HepG2 (cell line): ENCODE data around the gene PSMB1. TPM values are rescaled to one million over a fixed set of nuclear protein-coding genes. Genes with fewer than 3 reads are reported as not detected.

ENCODE experiments used
- CC2D1A ChIP-seq: sonication (generic); formaldehyde crosslinking; IDR thresholded peaks from 2 replicates; pipeline ENCODE4 v1.8.1; 2023; ENCODE audit warnings: mild to moderate bottlenecking, missing genetic modification reagents
- DPF2 ChIP-seq: sonication (generic); formaldehyde crosslinking; IDR thresholded peaks from 2 replicates; pipeline ENCODE4 v1.4.0; 2020; ENCODE audit warnings: mild to moderate bottlenecking, low read depth, missing genetic modification reagents, borderline replicate concordance
- MAF1 ChIP-seq: sonication (generic); formaldehyde crosslinking; IDR thresholded peaks from 2 replicates; pipeline ENCODE4 v1.5.0; 2020; ENCODE audit warnings: missing genetic modification reagents, borderline replicate concordance
- MAFF ChIP-seq: IDR thresholded peaks from 2 replicates; pipeline ENCODE4 v1.6.1; 2011; ENCODE audit warnings: low read depth, low read length, improper control_type of control experiment
- MTF2 ChIP-seq: sonication (generic); formaldehyde crosslinking; IDR thresholded peaks from 2 replicates; pipeline ENCODE4 v1.5.0; 2020; ENCODE audit warnings: missing genetic modification reagents, borderline replicate concordance
- NR2F1 ChIP-seq, 2 experiments: fragments of 450-650 bp in 1 of 2; formaldehyde crosslinking in 1 of 2; IDR thresholded peaks; 2 replicates each; pipeline versions ENCODE4 v1.5.0 to v1.6.1; 2016 to 2020; ENCODE audit warnings: mild to moderate bottlenecking in 1 of 2, missing compliant biosample characterization in 1 of 2, missing genetic modification reagents in 1 of 2, moderate library complexity in 1 of 2
- RARA ChIP-seq: IDR thresholded peaks from 2 replicates; pipeline ENCODE4 v1.6.1; 2016; ENCODE audit warnings: missing genetic modification reagents, missing compliant biosample characterization
- SRSF1 ChIP-seq: fragments of 200-400 bp; formaldehyde crosslinking; optimal IDR thresholded peaks from 2 replicates; pipeline ENCODE3; 2017; ENCODE audit warnings: mild to moderate bottlenecking, low read depth, low read length, moderate library complexity
- SRY ChIP-seq: sonication (generic); formaldehyde crosslinking; IDR thresholded peaks from 2 replicates; pipeline ENCODE4 v1.8.0; 2022; ENCODE audit warnings: mild to moderate bottlenecking, missing genetic modification reagents
- ZBTB1 ChIP-seq: sonication (generic); formaldehyde crosslinking; IDR thresholded peaks from 2 replicates; pipeline ENCODE4 v1.4.0; 2020; ENCODE audit warnings: missing genetic modification reagents, borderline replicate concordance
- ZFP90 ChIP-seq: sonication (generic); formaldehyde crosslinking; IDR thresholded peaks from 2 replicates; pipeline ENCODE4 v1.8.0; 2022; ENCODE audit warnings: missing genetic modification reagents, mild to moderate bottlenecking, inconsistent platforms, borderline replicate concordance
- ZNF12 ChIP-seq: sonication (generic); formaldehyde crosslinking; IDR thresholded peaks from 2 replicates; pipeline ENCODE4 v1.5.0; 2020; ENCODE audit warnings: missing genetic modification reagents
- ZNF652 ChIP-seq: IDR thresholded peaks from 2 replicates; pipeline ENCODE4 v1.6.1; 2016; ENCODE audit warnings: low read depth, borderline replicate concordance
- polyA plus RNA-seq, 8 experiments: library from polyadenylated mRNA; depleted of rRNA in 3 of 8; stranded (reverse) in 7 of 8; unstranded in 1 of 8; fragments of >200 nt; fragmentation: Illumina TruSeq in 4 of 8; extraction: Trizol in 4 of 8; gene quantifications; 2 replicates each; pipeline versions ENCODE4 v1.2.1 to v1.2.3, GENCODE V29; 2011 to 2016; ENCODE audit warnings: low read depth in 4 of 8, missing spikeins in 1 of 8, mixed read lengths in 1 of 8; ENCODE audit not compliant: insufficient read depth in 1 of 8
- total RNA-seq, 5 experiments: library from RNA; depleted of rRNA; stranded (reverse); fragments of >200 nt; fragmentation: Illumina TruSeq; extraction: Trizol; gene quantifications; 2 replicates each; pipeline ENCODE4 v1.2.3, GENCODE V29; 2016; ENCODE audit warnings: low read depth in 1 of 5
- TF ChIP-seq, protein P1 (sequence below): sonication (generic); formaldehyde crosslinking; IDR thresholded peaks from 2 replicates; pipeline ENCODE4 v1.4.0; 2020; ENCODE audit warnings: missing genetic modification reagents, borderline replicate concordance
- TF ChIP-seq, protein P2 (sequence below): sonication (generic); formaldehyde crosslinking; IDR thresholded peaks from 2 replicates; pipeline ENCODE4 v1.4.0; 2020; ENCODE audit warnings: missing genetic modification reagents, borderline replicate concordance
- TF ChIP-seq, protein P3 (sequence below): sonication (generic); formaldehyde crosslinking; IDR thresholded peaks from 2 replicates; pipeline ENCODE4 v1.8.1; 2023; ENCODE audit warnings: mild to moderate bottlenecking, missing genetic modification reagents, borderline replicate concordance
- TF ChIP-seq, protein P4 (sequence below): sonication (generic); formaldehyde crosslinking; conservative IDR thresholded peaks from 2 replicates; pipeline ENCODE4 v1.4.0; 2020; ENCODE audit warnings: mild to moderate bottlenecking, missing genetic modification reagents, moderate library complexity

The PSMB1 gene
- total and polyA plus RNA-seq, 2 of the 13 experiments (the other 11 are each of a cell fraction or from before 2014, with no cell fraction given): 528 to 592 TPM

DNA sequence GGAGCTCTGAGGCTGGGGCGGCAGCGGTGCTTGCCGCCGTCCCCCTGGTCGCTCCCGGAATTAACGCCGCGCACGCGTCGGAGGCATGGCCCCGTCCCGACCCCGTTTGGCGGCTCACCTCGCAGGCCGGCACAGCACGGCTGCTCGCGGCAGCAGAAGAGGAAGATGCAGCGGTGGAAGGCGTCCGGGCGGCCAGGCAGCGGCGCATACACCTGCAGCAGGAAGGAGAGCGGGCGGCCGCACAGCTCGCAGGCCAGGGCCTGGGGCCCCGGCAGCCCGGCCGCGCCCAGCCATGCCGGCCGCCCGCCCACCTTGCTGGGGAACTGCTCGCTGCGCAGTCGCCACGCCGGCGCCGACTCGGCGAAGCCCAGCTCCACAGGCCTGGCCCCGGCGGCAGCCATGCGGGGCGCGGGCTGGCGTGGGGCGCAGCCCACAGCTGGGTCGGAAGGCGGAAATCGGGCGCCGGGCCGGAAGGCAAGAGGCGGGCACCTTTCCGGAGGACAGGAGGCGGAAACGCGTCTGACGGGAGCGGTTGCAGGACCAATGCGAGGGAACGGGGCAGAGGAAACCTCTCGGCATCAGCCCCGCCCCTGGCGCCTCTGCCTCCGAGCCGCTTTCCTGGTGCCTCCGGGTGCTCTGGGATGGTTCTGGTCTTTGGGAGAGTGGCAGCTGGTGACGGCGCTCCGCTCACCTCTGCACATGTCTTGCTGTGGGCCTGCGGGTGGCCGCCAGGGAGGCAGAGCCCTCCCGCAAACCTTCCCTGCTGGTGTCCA, 31.3 kb upstream of the PSMB1 start, which contains the start of gene PDCD2 (continued):
- TF ChIP-seq, protein P1, sequence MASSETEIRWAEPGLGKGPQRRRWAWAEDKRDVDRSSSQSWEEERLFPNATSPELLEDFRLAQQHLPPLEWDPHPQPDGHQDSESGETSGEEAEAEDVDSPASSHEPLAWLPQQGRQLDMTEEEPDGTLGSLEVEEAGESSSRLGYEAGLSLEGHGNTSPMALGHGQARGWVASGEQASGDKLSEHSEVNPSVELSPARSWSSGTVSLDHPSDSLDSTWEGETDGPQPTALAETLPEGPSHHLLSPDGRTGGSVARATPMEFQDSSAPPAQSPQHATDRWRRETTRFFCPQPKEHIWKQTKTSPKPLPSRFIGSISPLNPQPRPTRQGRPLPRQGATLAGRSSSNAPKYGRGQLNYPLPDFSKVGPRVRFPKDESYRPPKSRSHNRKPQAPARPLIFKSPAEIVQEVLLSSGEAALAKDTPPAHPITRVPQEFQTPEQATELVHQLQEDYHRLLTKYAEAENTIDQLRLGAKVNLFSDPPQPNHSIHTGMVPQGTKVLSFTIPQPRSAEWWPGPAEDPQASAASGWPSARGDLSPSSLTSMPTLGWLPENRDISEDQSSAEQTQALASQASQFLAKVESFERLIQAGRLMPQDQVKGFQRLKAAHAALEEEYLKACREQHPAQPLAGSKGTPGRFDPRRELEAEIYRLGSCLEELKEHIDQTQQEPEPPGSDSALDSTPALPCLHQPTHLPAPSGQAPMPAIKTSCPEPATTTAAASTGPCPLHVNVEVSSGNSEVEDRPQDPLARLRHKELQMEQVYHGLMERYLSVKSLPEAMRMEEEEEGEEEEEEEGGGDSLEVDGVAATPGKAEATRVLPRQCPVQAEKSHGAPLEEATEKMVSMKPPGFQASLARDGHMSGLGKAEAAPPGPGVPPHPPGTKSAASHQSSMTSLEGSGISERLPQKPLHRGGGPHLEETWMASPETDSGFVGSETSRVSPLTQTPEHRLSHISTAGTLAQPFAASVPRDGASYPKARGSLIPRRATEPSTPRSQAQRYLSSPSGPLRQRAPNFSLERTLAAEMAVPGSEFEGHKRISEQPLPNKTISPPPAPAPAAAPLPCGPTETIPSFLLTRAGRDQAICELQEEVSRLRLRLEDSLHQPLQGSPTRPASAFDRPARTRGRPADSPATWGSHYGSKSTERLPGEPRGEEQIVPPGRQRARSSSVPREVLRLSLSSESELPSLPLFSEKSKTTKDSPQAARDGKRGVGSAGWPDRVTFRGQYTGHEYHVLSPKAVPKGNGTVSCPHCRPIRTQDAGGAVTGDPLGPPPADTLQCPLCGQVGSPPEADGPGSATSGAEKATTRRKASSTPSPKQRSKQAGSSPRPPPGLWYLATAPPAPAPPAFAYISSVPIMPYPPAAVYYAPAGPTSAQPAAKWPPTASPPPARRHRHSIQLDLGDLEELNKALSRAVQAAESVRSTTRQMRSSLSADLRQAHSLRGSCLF (CRISPR knock-in tag): no peak; the same call in 1 of the 2 replicates
- TF ChIP-seq MAF1: peak; percentile 85; the same call in 1 of the 2 replicates
- TF ChIP-seq ZNF652 (CRISPR knock-in tag): no peak
- peak; percentile 27 for TF ChIP-seq ZNF12 (CRISPR knock-in tag)
- TF ChIP-seq ZFP90 (CRISPR knock-in tag): peak; percentile 96
- TF ChIP-seq MAFF: no peak
- peak; percentile 73 for TF ChIP-seq SRSF1
- no peak for TF ChIP-seq CC2D1A (CRISPR knock-in tag)
- no peak for TF ChIP-seq MTF2 (CRISPR knock-in tag)
- TF ChIP-seq RARA (CRISPR knock-in tag): 0 out of 2 replicates have a peak, but pooled peaks have one; percentile 5
- peak; percentile 90; the same call in 1 of the 2 replicates for TF ChIP-seq SRY (CRISPR knock-in tag)
- TF ChIP-seq, protein P2, sequence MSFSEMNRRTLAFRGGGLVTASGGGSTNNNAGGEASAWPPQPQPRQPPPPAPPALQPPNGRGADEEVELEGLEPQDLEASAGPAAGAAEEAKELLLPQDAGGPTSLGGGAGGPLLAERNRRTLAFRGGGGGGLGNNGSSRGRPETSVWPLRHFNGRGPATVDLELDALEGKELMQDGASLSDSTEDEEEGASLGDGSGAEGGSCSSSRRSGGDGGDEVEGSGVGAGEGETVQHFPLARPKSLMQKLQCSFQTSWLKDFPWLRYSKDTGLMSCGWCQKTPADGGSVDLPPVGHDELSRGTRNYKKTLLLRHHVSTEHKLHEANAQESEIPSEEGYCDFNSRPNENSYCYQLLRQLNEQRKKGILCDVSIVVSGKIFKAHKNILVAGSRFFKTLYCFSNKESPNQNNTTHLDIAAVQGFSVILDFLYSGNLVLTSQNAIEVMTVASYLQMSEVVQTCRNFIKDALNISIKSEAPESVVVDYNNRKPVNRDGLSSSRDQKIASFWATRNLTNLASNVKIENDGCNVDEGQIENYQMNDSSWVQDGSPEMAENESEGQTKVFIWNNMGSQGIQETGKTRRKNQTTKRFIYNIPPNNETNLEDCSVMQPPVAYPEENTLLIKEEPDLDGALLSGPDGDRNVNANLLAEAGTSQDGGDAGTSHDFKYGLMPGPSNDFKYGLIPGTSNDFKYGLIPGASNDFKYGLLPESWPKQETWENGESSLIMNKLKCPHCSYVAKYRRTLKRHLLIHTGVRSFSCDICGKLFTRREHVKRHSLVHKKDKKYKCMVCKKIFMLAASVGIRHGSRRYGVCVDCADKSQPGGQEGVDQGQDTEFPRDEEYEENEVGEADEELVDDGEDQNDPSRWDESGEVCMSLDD (CRISPR knock-in tag): peak; percentile 69; the same call in 1 of the 2 replicates
- TF ChIP-seq NR2F1 (CRISPR knock-in tag; IDR thresholded peaks at IDR 0.05): peak in 1 of 2 experiments; percentile 11; a peak in 1 of 4 replicates
- TF ChIP-seq ZBTB1 (CRISPR knock-in tag): peak; percentile 96; the same call in 1 of the 2 replicates
- TF ChIP-seq, protein P3, sequence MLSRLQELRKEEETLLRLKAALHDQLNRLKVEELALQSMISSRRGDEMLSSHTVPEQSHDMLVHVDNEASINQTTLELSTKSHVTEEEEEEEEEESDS (CRISPR knock-in tag): peak; percentile 67; the same call in 1 of the 2 replicates
- TF ChIP-seq, protein P4, sequence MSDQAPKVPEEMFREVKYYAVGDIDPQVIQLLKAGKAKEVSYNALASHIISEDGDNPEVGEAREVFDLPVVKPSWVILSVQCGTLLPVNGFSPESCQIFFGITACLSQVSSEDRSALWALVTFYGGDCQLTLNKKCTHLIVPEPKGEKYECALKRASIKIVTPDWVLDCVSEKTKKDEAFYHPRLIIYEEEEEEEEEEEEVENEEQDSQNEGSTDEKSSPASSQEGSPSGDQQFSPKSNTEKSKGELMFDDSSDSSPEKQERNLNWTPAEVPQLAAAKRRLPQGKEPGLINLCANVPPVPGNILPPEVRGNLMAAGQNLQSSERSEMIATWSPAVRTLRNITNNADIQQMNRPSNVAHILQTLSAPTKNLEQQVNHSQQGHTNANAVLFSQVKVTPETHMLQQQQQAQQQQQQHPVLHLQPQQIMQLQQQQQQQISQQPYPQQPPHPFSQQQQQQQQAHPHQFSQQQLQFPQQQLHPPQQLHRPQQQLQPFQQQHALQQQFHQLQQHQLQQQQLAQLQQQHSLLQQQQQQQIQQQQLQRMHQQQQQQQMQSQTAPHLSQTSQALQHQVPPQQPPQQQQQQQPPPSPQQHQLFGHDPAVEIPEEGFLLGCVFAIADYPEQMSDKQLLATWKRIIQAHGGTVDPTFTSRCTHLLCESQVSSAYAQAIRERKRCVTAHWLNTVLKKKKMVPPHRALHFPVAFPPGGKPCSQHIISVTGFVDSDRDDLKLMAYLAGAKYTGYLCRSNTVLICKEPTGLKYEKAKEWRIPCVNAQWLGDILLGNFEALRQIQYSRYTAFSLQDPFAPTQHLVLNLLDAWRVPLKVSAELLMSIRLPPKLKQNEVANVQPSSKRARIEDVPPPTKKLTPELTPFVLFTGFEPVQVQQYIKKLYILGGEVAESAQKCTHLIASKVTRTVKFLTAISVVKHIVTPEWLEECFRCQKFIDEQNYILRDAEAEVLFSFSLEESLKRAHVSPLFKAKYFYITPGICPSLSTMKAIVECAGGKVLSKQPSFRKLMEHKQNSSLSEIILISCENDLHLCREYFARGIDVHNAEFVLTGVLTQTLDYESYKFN (CRISPR knock-in tag): no peak
- TF ChIP-seq DPF2: no peak
